ENCODE data around the gene TRPV6. TPM values are rescaled to one million over a fixed set of nuclear protein-coding genes. Genes with fewer than 3 reads are reported as not detected.

Gene TRPV6
- total RNA-seq, 1 experiment from 2014 or later, result 1.7 TPM

DNA sequence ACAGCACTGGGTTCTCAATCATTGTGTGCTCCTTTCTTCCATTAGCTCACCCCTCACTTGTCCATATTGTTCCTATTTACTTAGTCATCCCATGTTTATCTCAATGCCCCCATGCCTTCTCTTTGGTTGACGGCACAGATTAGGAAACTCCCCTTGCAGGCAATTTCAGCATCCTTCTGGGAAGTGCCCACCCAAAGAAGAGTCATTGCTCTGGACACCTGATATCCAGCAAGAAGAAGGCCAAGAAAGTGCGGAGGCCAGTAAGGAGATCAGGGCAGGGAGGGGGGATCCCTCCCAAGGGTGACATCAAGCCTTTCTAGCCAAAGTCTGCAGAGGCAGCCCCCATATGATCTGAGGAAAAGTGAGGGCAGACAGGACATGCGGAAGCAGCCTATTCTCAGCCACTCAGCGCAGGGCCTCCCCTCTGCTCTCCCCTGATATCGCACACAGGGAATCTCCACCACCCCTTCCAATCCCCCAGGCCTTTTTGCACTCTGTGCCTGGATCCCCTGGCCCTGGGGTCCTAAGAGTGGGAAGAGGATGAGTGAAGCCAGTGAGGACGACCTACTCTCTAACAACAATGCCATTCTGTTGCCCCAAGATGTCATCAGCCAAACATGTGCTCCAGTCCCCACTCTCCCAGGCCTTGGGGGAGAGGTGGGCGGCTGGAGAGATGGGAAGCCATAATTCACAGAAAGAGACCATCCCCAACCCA, 1.8 kb downstream of the TRPV6 start:
- no peaks in the 10 kb centered on the region for H3K9me2 ChIP-seq (ENCODE audit: insufficient read depth)
- no peaks in the 10 kb centered on the region for H3K79me2 ChIP-seq (ENCODE audit: insufficient read depth, low read length)
- ChIA-PET RAD21 (ENCODE audit: low non-redundant PET in 1 of 2, low total read pairs in 2 of 2, uncharacterized antibody in 2 of 2, unreplicated experiment in 2 of 2) (no interaction called here), POLR2A (no interaction called here), CTCF (interaction anchor here (1.6 kb wide), 1 partner anchor 118 kb away, joined by 4 read pairs; no protein-coding TSS in a partner anchor)
- no peaks in the 10 kb centered on the region for H3K9me3 ChIP-seq (ENCODE audit: control insufficient read depth in 1 of 2, insufficient read depth in 1 of 2, low read depth in 1 of 2, low read length in 2 of 2)
- BruUV-seq (replicated peaks), result no TSS peak
- H3K4me3 ChIP-seq (replicated peaks in 1 of 2; ENCODE audit: low read depth in 1 of 2, low read length in 2 of 2), result no peak overlapping the region
- H3K27ac ChIP-seq (ENCODE audit: low read depth, low read length), result no peak overlapping the region
- H4K20me1 ChIP-seq (ENCODE audit: insufficient read depth), result no peaks in the 10 kb centered on the region
- H2AFZ ChIP-seq (ENCODE audit: low read depth, low read length, poor library complexity, severe bottlenecking), result no peak overlapping the region
- no peaks in the 10 kb centered on the region for H3K36me3 ChIP-seq (ENCODE audit: control insufficient read depth in 1 of 2, insufficient read depth in 2 of 2, low read length in 2 of 2)
- no peak overlapping the region for H3K9ac ChIP-seq (ENCODE audit: low read length)
- no peak for DNase-seq (ENCODE audit: low read depth, low spot score)
- TF ChIP-seq EZH2 (IDR thresholded peaks at IDR 0.05) (no peak), FOSL1 (IDR thresholded peaks at IDR 0.05; ENCODE audit: low read depth) (no peak), TCF7L2 (IDR thresholded peaks at IDR 0.05; ENCODE audit: borderline replicate concordance, extremely low read depth, insufficient read depth, insufficient read length) (no peak)
- peaks cover 6% of the 10 kb centered on the region; the same call in 1 of the 2 replicates for H3K27me3 ChIP-seq (ENCODE audit: insufficient read depth, low read length)
- no peak for ATAC-seq
- H3K4me1 ChIP-seq (ENCODE audit: control insufficient read depth in 1 of 2, insufficient read depth in 2 of 2, low read length in 2 of 2), result peaks cover 4 to 10% of the 10 kb centered on the region in 2 experiments; a peak in 3 of 4 replicates
- no peak overlapping the region for H3K4me2 ChIP-seq (ENCODE audit: low read length)
- intact Hi-C loops (cut with micrococcal nuclease), result no loop called here

GRCh38 chr7:142883145-142883544, 2.4 kb downstream of the TRPV6 start:
- TF ChIP-seq SRF (IDR thresholded peaks at IDR 0.05; ENCODE audit: low read depth) (no peak), JUND (IDR thresholded peaks at IDR 0.05) (no peak)
- H3K27ac ChIP-seq (ENCODE audit: low read depth, low read length), result no peak overlapping the region
- H3K4me3 ChIP-seq (replicated peaks in 1 of 2; ENCODE audit: low read depth in 1 of 2, low read length in 2 of 2), result no peak overlapping the region
- H3K4me2 ChIP-seq (ENCODE audit: low read length), result no peak overlapping the region
- H3K27me3 ChIP-seq (ENCODE audit: insufficient read depth, low read length), result peaks cover 6% of the 10 kb centered on the region; the same call in 1 of the 2 replicates
- H3K79me2 ChIP-seq (ENCODE audit: insufficient read depth, low read length), result no peaks in the 10 kb centered on the region
- intact Hi-C loops (cut with micrococcal nuclease), result no loop called here
- no peak overlapping the region for H3K9ac ChIP-seq (ENCODE audit: low read length)
- DNase-seq (ENCODE audit: low read depth, low spot score), result no peak
- H2AFZ ChIP-seq (ENCODE audit: low read depth, low read length, poor library complexity, severe bottlenecking), result no peak overlapping the region
- POLR2A ChIA-PET, result no interaction called here
- H3K36me3 ChIP-seq (ENCODE audit: control insufficient read depth in 1 of 2, insufficient read depth in 2 of 2, low read length in 2 of 2), result no peaks in the 10 kb centered on the region
- BruUV-seq (replicated peaks), result no TSS peak
- no peaks in the 10 kb centered on the region for H3K9me2 ChIP-seq (ENCODE audit: insufficient read depth)
- H4K20me1 ChIP-seq (ENCODE audit: insufficient read depth), result no peaks in the 10 kb centered on the region
- H3K9me3 ChIP-seq (ENCODE audit: control insufficient read depth in 1 of 2, insufficient read depth in 1 of 2, low read depth in 1 of 2, low read length in 2 of 2), result no peaks in the 10 kb centered on the region
- H3K4me1 ChIP-seq (ENCODE audit: control insufficient read depth in 1 of 2, insufficient read depth in 2 of 2, low read length in 2 of 2), result peaks cover 4 to 10% of the 10 kb centered on the region in 2 experiments; a peak in 3 of 4 replicates
- RAD21 ChIA-PET (ENCODE audit: low non-redundant PET in 1 of 2, low total read pairs in 2 of 2, uncharacterized antibody in 2 of 2, unreplicated experiment in 2 of 2), result no interaction called here
- CTCF ChIA-PET, result interaction anchor here (1.6 kb wide), 1 partner anchor 118 kb away, joined by 4 read pairs; no protein-coding TSS in a partner anchor
- ATAC-seq, result no peak
